ENCODE measurements around the gene TMEM250.
A peak's percentile ranks its signal among the peaks of the same experiment; 100 is the strongest.

The TMEM250 gene

GRCh38 chr9:136093995-136094881, 24.4 kb downstream of the TMEM250 start:
- DNase-seq: peak; percentile 61

GRCh38 chr9:136093346-136093986, 25.2 kb downstream of the TMEM250 start:
- DNase-seq: no peak

DNA sequence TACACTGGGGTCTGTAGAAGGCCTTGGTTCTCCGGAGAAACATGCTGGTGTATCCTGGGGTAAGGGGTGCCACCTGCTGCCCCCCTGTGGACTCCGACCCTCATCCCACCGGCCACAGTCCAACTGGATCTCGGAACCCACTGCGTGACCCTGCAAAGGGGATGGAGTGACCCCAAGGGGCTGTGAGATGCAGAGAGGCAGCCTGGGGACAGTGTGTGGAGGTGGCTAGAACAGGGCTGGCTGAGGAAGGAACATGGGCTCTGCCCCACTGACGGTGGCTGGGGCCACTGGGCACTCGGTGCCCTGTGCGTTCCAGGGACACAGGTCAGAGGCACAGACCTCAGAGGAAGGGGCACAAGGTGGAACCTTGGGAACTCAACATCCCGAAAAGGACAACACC, 25.9 kb downstream of the TMEM250 start:
- DNase-seq: no peak

DNA sequence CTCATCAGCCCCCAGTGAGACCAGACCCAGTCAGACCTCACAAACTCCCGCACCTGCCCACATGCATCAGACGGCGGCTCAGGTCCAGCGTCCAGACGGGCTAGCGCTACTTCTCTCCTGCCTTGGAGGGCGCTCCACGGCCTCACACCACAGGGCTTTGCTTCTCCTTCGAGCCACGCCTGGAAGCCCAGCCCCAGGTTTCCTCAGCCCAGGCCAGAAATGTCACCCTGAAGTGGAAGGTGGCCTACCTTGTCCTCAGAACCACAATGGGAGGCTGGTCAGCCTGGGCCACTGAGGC, 26.4 kb downstream of the TMEM250 start:
- no peak for DNase-seq

- no peak for DNase-seq
These were observed 26.9 kb downstream of the TMEM250 start for GRCh38 chr9:136091582-136092352.

- DNase-seq: peak; percentile 2
These were observed 27.7 kb downstream of the TMEM250 start for GRCh38 chr9:136090768-136091581.

DNA sequence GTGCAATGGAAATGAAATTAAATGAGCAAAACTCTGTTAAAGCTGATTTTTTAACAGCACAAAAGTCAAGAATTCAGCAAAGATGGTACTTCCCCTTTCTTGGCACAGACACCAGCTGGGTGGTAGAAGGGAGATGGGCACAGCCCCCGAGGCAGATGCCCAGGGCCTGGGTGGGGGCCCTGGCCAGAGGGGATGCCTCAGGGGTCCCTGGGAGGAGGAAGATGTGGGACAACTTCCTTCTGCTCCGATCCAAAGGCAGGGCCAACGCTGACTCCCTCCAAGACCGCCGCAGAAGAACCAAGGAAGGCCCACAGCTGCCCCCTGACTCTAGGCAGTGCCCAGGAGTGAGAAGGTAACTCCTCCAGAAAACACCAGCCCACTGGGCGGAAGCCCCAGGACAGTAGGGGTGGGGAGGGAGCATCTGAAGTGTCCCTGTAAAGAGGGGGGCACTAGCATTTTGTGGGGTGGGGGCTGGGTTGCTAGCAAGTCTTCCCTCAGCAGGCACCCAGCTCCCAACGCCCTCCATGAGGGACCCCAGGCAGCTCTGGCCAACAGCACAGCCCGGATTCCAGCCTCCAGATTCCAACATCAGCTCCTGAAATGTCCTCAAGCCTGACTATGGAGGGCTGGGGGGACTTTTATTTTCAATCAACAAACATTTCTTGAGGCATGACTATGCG, 28.5 kb downstream of the TMEM250 start:
- DNase-seq: peak; percentile 2

DNA sequence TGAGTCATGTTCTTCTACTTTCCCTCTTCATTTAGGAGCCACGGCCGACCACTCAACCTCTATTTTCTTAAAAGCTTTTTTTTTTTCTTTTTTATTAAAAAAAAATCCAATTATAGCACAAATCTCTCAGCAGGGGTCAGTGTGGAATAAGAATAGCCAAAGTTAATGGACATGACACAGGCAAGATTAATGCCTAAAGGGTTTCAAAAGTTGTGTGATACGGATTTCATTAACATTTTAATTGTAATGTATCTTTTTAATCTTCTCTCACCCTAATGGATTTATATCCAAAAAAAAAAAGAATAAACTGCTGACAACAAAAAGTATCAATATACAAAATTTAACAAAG, 29.0 kb downstream of the TMEM250 start:
- DNase-seq: peak; percentile 7

- DNase-seq: peak; percentile 2
These were observed 29.6 kb downstream of the TMEM250 start for GRCh38 chr9:136088939-136089696.

DNA sequence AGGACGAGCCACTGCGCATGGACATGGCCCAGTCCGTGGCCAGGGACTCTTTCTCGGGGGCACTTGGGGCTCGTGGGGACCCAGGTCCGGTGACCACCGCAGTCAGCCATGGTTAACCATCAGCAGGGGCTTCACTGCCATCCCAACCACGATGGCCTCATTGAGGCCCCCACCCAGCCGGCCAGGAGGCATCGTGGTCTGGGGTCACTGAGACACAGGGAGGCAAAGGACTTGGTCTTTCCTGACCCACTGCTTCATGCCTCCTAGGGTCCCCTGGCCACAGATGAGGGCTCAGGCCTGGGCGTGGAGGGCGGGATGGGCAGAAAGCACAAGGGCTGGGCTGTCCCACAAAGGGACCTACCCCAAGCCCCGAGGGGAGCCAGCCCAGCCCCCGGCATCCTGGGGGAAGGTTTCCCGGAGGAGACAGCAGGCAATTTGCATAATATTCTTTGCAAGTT, 30.2 kb downstream of the TMEM250 start:
- no peak for DNase-seq

- no peak for DNase-seq
These were observed 30.8 kb downstream of the TMEM250 start for GRCh38 chr9:136087741-136088480.

- DNase-seq: no peak
These were observed 31.5 kb downstream of the TMEM250 start for GRCh38 chr9:136086951-136087740.

GRCh38 chr9:136086213-136086881, 32.3 kb downstream of the TMEM250 start:
- DNase-seq: no peak

DNA sequence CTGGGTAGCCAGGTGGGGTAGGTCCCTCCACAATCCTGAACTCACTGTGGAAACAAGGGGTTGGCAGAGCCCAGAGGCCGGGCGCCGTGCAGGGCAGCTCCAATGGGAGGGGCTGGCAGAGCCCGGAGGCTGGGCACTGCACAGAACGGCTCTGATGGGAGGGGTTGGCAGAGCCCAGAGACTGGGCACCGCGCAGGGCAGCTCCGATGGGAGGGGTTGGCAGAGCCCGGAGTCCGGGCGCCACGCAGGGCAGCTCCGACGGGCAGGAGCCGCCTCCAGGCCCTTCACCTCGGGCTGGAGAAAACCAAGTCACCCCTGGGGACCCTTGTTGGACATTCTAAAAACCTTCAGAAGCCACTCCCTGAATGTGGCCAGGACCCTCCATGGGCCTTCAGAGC, 32.9 kb downstream of the TMEM250 start:
- no peak for DNase-seq

GRCh38 chr9:136084063-136084944, 34.4 kb downstream of the TMEM250 start:
- no peak for DNase-seq

GRCh38 chr9:136083558-136084062, 35.1 kb downstream of the TMEM250 start:
- no peak for DNase-seq

GRCh38 chr9:136082496-136083361, 35.9 kb downstream of the TMEM250 start:
- no peak for DNase-seq

All from CD4-positive, alpha-beta T cell treated with Interleukin-17A for 4 hours (primary cell).